Mammary epithelial cell (primary cell): ENCODE measurements around the gene GPR89B.
A peak's percentile ranks its signal among the peaks of the same experiment; 100 is the strongest.

Experiments
- EZH2 ChIP-seq: IDR thresholded peaks from 2 replicates; pipeline ENCODE4 v1.6.1; 2012; ENCODE audit warnings: low read length, inconsistent platforms, borderline replicate concordance
- TF ChIP-seq, protein P1 (sequence below), 2 donors: IDR thresholded peaks in 1 of 2; conservative IDR thresholded peaks in 1 of 2; 2 replicates each; pipeline ENCODE4 v1.5.1; 2011 to 2012; ENCODE audit warnings: inconsistent platforms in 2 of 2, low read length in 2 of 2, mild to moderate bottlenecking in 2 of 2, control low read depth in 1 of 2, low read depth in 1 of 2; ENCODE audit not compliant: insufficient read depth in 1 of 2; ENCODE audit errors: extremely low read depth in 1 of 2

DNA sequence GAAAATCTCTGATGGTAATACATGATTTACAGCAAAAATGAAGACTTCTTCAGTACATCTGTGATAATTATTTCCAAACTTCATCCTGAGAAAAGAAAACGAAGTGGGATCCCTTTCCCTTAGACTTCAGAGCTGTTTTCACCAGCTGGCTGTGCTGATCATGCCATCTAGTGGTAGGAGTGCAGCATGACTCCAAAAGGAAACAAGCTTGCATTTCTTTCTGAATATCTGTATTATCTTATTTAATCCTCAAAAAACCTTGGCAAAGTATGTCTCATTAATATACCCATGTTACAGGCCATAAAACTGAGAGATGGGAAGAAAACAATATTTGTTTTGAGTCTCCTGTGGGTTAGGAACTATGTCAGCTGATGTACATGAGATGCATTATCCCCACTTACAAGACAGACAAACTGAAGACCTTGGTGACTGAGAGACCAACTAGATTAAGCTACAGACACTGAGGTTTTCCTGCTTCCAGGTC is 35.4 kb upstream of the GPR89B start:
- TF ChIP-seq, protein P1, sequence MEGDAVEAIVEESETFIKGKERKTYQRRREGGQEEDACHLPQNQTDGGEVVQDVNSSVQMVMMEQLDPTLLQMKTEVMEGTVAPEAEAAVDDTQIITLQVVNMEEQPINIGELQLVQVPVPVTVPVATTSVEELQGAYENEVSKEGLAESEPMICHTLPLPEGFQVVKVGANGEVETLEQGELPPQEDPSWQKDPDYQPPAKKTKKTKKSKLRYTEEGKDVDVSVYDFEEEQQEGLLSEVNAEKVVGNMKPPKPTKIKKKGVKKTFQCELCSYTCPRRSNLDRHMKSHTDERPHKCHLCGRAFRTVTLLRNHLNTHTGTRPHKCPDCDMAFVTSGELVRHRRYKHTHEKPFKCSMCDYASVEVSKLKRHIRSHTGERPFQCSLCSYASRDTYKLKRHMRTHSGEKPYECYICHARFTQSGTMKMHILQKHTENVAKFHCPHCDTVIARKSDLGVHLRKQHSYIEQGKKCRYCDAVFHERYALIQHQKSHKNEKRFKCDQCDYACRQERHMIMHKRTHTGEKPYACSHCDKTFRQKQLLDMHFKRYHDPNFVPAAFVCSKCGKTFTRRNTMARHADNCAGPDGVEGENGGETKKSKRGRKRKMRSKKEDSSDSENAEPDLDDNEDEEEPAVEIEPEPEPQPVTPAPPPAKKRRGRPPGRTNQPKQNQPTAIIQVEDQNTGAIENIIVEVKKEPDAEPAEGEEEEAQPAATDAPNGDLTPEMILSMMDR (conservative IDR thresholded peaks at IDR 0.05 in 1 of 2, IDR thresholded peaks at IDR 0.05 in 1 of 2; ENCODE audit: extremely low read depth in 1 of 2, insufficient read depth in 1 of 2, low read depth in 1 of 2, low read length in 2 of 2), result peak; percentile 97 to 99
- no peak for TF ChIP-seq EZH2
